Astrocyte (in vitro differentiated cells and primary cell): Measurements from ENCODE around the gene FARS2. TPM values are rescaled to one million over a fixed set of nuclear protein-coding genes. Genes with fewer than 3 reads are reported as not detected.

ENCODE experiments used
- DNase-seq: peaks from one replicate; pipeline ENCODE4 v3.0.0-alpha.2; 2010; ENCODE audit warnings: low read depth
- FAIRE-seq: peaks from 2 replicates; lab custom pipeline; 2011; peaks lifted over from hg19 to GRCh38; lab: Jason Lieb, UNC
- H2AFZ ChIP-seq: 2 replicates; pipeline ENCODE4 v1.6.0; 2012; ENCODE audit warnings: low read depth, low read length, inconsistent platforms
- H3K27ac ChIP-seq: 2 replicates; pipeline ENCODE4 v1.5.1; 2011; ENCODE audit warnings: low read depth, low read length, inconsistent platforms
- H3K27me3 ChIP-seq: 2 replicates; pipeline ENCODE4 v1.6.0; 2011; ENCODE audit warnings: low read length, inconsistent platforms; ENCODE audit not compliant: insufficient read depth
- H3K36me3 ChIP-seq: 2 replicates; pipeline ENCODE4 v1.5.1; 2011; ENCODE audit warnings: low read length, inconsistent platforms; ENCODE audit not compliant: insufficient read depth
- H3K4me1 ChIP-seq: 2 replicates; pipeline ENCODE4 v1.5.1; 2011; ENCODE audit warnings: low read length, inconsistent platforms; ENCODE audit not compliant: insufficient read depth
- H3K4me2 ChIP-seq: 2 replicates; pipeline ENCODE4 v1.6.0; 2012; ENCODE audit warnings: low read length, inconsistent platforms
- H3K4me3 ChIP-seq: 2 replicates; pipeline ENCODE4 v1.5.1; 2011; ENCODE audit warnings: low read depth, mild to moderate bottlenecking, low read length, inconsistent platforms; ENCODE audit not compliant: insufficient read depth
- H3K79me2 ChIP-seq: 2 replicates; pipeline ENCODE4 v1.6.0; 2012; ENCODE audit warnings: mild to moderate bottlenecking, low read length, inconsistent platforms; ENCODE audit not compliant: insufficient read depth
- H3K9ac ChIP-seq: 2 replicates; pipeline ENCODE4 v1.6.0; 2012; ENCODE audit warnings: mild to moderate bottlenecking, low read length, inconsistent platforms
- H3K9me3 ChIP-seq: 2 replicates; pipeline ENCODE4 v1.5.1; 2012; ENCODE audit warnings: low read depth, mild to moderate bottlenecking, low read length, inconsistent platforms; ENCODE audit not compliant: insufficient read depth
- H4K20me1 ChIP-seq: 2 replicates; pipeline ENCODE4 v1.6.0; 2012; ENCODE audit warnings: low read length, inconsistent platforms; ENCODE audit not compliant: insufficient read depth
- H3K27ac Mint-ChIP-seq: one replicate; pipeline ENCODE4 v1.8.0; 2021; ENCODE audit warnings: mild to moderate bottlenecking, mixed read lengths; ENCODE audit not compliant: unreplicated experiment
- H3K27me3 Mint-ChIP-seq: one replicate; pipeline ENCODE4 v1.8.0; 2021; ENCODE audit warnings: low read depth, mixed read lengths; ENCODE audit not compliant: unreplicated experiment
- H3K36me3 Mint-ChIP-seq: one replicate; pipeline ENCODE4 v1.8.0; 2021; ENCODE audit warnings: low read depth, mixed read lengths; ENCODE audit not compliant: unreplicated experiment
- H3K4me1 Mint-ChIP-seq: one replicate; pipeline ENCODE4 v1.8.0; 2021; ENCODE audit warnings: low read depth, mixed read lengths; ENCODE audit not compliant: unreplicated experiment
- H3K4me3 Mint-ChIP-seq: one replicate; pipeline ENCODE4 v1.8.0; 2021; ENCODE audit warnings: mild to moderate bottlenecking, moderate library complexity, mixed read lengths; ENCODE audit not compliant: unreplicated experiment
- H3K9me3 Mint-ChIP-seq: one replicate; pipeline ENCODE4 v1.8.0; 2021; ENCODE audit warnings: mild to moderate bottlenecking, mixed read lengths; ENCODE audit not compliant: unreplicated experiment
- EZH2 ChIP-seq: IDR thresholded peaks from 2 replicates; pipeline ENCODE4 v1.6.1; 2012; ENCODE audit warnings: mild to moderate bottlenecking, low read length, inconsistent platforms; ENCODE audit not compliant: insufficient read depth
- total RNA-seq: library from RNA; stranded (reverse); gene quantifications from 2 replicates; pipeline ENCODE4 v1.2.1, GENCODE V29; 2021
- TF ChIP-seq, protein P1 (sequence below): IDR thresholded peaks from 2 replicates; pipeline ENCODE4 v1.5.1; 2011; ENCODE audit warnings: low read depth, mild to moderate bottlenecking, inconsistent platforms, low read length, moderate library complexity; ENCODE audit not compliant: insufficient read depth

FARS2 gene
- total RNA-seq, 1 donor from 2014 or later = 13.3 TPM

DNA sequence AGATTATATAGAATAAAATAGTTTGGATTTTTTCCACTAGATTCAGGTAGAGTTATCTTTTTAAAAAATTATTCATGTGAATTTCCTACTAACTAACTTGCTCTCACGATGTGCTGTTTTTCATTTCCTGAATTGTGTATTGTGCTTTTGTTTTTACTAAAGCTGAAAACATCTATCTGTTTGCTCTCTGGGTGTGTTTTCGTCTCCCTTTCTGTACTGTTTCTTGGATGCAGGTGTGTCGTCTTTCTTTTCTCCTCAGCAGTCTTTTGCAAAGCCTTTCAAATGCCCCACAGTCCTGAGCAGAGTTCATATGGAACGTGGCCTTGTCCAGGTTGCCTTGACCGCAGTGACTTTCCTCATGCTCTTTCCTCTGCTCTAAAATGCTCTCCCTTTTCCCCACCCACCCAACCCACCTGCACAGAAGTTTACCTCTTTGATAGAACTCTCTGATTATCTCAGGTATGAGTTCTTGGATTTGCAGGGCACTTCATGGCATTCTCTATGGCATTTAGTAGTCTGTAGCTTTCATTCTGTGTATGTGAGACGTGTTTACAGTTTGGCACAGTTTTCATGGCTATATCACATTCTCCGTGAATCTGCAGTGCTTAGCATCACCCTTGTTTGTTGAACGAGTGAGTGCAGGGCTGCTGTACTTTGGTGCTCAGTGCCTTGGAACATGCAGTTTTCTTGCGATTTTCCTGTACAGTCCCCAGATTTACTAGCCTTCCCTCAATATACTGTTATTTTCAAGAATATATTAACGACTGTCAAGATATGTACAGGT, 77.1 kb downstream of the FARS2 start:
- no peaks in the 10 kb centered on the region for H3K9me3 Mint-ChIP-seq
- no peak overlapping the region for H3K4me2 ChIP-seq
- no peaks in the 10 kb centered on the region for H3K27me3 Mint-ChIP-seq
- H3K4me3 ChIP-seq = no peak overlapping the region
- peaks cover 8% of the 10 kb centered on the region for H3K4me1 Mint-ChIP-seq
- H3K36me3 ChIP-seq = no peaks in the 10 kb centered on the region
- no peaks in the 10 kb centered on the region for H3K4me1 ChIP-seq
- DNase-seq (no peak), FAIRE-seq (no peak)
- H3K9ac ChIP-seq = no peak overlapping the region
- no peak overlapping the region for H2AFZ ChIP-seq
- TF ChIP-seq EZH2 = no peak
- TF ChIP-seq, protein P1, sequence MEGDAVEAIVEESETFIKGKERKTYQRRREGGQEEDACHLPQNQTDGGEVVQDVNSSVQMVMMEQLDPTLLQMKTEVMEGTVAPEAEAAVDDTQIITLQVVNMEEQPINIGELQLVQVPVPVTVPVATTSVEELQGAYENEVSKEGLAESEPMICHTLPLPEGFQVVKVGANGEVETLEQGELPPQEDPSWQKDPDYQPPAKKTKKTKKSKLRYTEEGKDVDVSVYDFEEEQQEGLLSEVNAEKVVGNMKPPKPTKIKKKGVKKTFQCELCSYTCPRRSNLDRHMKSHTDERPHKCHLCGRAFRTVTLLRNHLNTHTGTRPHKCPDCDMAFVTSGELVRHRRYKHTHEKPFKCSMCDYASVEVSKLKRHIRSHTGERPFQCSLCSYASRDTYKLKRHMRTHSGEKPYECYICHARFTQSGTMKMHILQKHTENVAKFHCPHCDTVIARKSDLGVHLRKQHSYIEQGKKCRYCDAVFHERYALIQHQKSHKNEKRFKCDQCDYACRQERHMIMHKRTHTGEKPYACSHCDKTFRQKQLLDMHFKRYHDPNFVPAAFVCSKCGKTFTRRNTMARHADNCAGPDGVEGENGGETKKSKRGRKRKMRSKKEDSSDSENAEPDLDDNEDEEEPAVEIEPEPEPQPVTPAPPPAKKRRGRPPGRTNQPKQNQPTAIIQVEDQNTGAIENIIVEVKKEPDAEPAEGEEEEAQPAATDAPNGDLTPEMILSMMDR = no peak
- peaks cover 12% of the 10 kb centered on the region for H4K20me1 ChIP-seq
- H3K79me2 ChIP-seq = peaks cover 8% of the 10 kb centered on the region
- no peak overlapping the region for H3K27ac ChIP-seq
- no peak overlapping the region for H3K4me3 Mint-ChIP-seq
- H3K27ac Mint-ChIP-seq = no peak overlapping the region
- no peaks in the 10 kb centered on the region for H3K27me3 ChIP-seq
- H3K36me3 Mint-ChIP-seq = no peaks in the 10 kb centered on the region
- H3K9me3 ChIP-seq = no peaks in the 10 kb centered on the region

DNA sequence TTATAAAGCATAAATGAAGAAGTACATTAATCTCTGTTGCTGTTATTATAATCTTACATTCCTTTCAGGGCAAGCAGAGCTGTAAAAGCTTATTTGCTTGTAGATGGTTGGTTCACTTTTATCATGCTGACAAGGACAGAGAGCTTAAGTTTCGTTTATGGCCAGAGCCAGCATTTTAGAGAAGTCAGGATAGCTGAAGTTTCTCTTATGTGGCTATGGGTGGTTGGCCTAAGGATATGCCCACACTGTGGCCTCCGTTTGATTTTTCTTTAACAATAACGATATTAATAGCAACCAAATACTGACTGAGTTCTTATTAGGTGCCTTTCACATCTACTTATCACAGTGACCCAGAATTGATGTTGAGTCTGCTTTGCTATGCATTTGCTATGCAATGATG, 78.5 kb downstream of the FARS2 start:
- Histone ChIP-seq H3K36me3 (no peaks in the 10 kb centered on the region), H3K27me3 (no peaks in the 10 kb centered on the region), H4K20me1 (peaks cover 6% of the 10 kb centered on the region), H3K4me1 (no peaks in the 10 kb centered on the region), H2AFZ (no peak overlapping the region), H3K79me2 (peaks cover 6% of the 10 kb centered on the region), H3K9me3 (no peaks in the 10 kb centered on the region), H3K9ac (no peak overlapping the region), H3K27ac (no peak overlapping the region), H3K4me2 (no peak overlapping the region), H3K4me3 (no peak overlapping the region)
- H3K4me3 Mint-ChIP-seq = no peak overlapping the region
- FAIRE-seq = no peak
- H3K9me3 Mint-ChIP-seq = no peaks in the 10 kb centered on the region
- H3K36me3 Mint-ChIP-seq = peaks cover 3% of the 10 kb centered on the region
- DNase-seq = no peak
- TF ChIP-seq EZH2 = no peak
- TF ChIP-seq, protein P1 = no peak
- no peaks in the 10 kb centered on the region for H3K27me3 Mint-ChIP-seq
- no peak overlapping the region for H3K27ac Mint-ChIP-seq
- H3K4me1 Mint-ChIP-seq = peaks cover 9% of the 10 kb centered on the region

DNA sequence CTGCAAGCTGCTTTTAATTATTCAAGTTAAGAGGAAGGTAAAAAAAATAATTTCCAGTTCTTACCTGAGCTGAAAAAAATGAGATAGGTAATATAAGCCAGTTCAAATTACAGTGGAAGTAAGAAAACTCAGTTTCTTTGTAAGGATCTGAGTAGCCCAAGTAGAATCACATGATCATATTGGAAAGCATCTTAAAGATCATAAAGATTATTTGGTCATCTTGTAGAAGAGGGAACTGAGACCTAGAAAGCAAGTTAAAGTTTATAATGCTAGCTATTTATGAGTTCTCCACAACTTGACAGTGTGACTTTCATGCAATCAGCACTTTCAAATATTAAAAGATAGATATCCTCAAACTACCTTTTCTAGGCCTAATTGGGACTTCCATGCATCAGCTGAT, 80.5 kb downstream of the FARS2 start:
- Histone ChIP-seq H3K79me2 (peaks cover 3% of the 10 kb centered on the region), H3K9ac (no peak overlapping the region), H3K4me1 (no peaks in the 10 kb centered on the region), H3K36me3 (no peaks in the 10 kb centered on the region), H3K27ac (no peak overlapping the region), H3K4me3 (no peak overlapping the region), H3K4me2 (no peak overlapping the region), H2AFZ (no peak overlapping the region), H3K9me3 (no peaks in the 10 kb centered on the region), H3K27me3 (no peaks in the 10 kb centered on the region), H4K20me1 (peaks cover 6% of the 10 kb centered on the region)
- peaks cover 3% of the 10 kb centered on the region for H3K36me3 Mint-ChIP-seq
- H3K4me1 Mint-ChIP-seq = peaks cover 9% of the 10 kb centered on the region
- no peak for TF ChIP-seq EZH2
- TF ChIP-seq, protein P1 = no peak
- H3K9me3 Mint-ChIP-seq = no peaks in the 10 kb centered on the region
- H3K27me3 Mint-ChIP-seq = no peaks in the 10 kb centered on the region
- no peak overlapping the region for H3K27ac Mint-ChIP-seq
- DNase-seq (no peak), FAIRE-seq (no peak)
- no peak overlapping the region for H3K4me3 Mint-ChIP-seq
